ENCODE measurements around the gene C2orf68. TPM values are rescaled to one million over a fixed set of nuclear protein-coding genes. Genes with fewer than 3 reads are reported as not detected.
A peak's percentile ranks its signal among the peaks of the same experiment; 100 is the strongest.
"Not testable (repeated sequence)": the region's sequence is repeated elsewhere in the genome, so short reads cannot be mapped to it uniquely, and the experiment has no call there.

C2orf68 gene
- total RNA-seq, 6 experiments from 2014 or later, result 7.6 to 22.7 (median 14.8) TPM

GRCh38 chr2:85605406-85606115 is 6.3 kb downstream of the C2orf68 start:
- intact Hi-C loops (cut with DNase I), result no loop called here
- peaks cover 0 to 46% (median 13%) of the 10 kb centered on the region in 4 donors for H3K4me1 ChIP-seq
- DNase-seq, result no peak

DNA sequence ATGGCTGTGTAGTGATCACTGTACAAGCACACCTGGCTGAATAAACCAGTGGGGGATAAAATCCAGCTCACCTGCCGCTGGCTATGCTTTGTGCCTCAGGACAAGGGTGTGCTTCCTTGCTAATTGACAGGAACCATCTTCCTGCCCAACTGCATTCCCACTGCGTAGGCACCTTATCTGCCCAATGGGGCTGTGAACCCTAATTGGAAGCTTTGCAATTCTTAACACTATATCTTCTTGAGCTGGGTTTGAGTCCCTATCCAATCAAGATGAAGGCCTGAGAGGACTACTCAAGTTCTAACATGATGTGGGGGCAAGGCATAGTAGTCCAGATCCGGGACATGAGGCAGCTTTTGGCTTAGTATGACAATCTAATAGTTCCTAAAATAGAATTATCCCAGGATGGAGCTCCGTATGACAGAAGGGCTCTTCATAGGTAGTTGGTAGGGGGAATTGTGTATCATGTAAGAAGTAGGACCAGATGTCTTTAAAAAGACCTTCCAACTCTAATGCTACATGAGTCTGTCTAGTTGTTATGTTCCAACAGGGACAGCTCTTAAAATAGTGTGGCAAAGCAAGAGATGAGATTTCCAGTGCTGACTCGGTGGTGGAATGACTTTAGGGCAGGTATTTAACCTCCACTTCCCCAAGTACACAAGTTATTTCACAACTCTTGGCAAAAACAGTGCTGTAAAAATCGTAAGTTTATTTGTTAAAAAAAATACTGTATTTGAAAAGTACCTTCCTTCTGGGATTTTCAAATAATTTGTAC is 7.1 kb downstream of the C2orf68 start:
- H3K4me1 ChIP-seq, result peaks cover 0 to 42% (median 13%) of the 10 kb centered on the region in 4 donors
- TF ChIP-seq POLR2A (IDR thresholded peaks at IDR 0.05), result peak; percentile 26
- TF ChIP-seq, protein P1, sequence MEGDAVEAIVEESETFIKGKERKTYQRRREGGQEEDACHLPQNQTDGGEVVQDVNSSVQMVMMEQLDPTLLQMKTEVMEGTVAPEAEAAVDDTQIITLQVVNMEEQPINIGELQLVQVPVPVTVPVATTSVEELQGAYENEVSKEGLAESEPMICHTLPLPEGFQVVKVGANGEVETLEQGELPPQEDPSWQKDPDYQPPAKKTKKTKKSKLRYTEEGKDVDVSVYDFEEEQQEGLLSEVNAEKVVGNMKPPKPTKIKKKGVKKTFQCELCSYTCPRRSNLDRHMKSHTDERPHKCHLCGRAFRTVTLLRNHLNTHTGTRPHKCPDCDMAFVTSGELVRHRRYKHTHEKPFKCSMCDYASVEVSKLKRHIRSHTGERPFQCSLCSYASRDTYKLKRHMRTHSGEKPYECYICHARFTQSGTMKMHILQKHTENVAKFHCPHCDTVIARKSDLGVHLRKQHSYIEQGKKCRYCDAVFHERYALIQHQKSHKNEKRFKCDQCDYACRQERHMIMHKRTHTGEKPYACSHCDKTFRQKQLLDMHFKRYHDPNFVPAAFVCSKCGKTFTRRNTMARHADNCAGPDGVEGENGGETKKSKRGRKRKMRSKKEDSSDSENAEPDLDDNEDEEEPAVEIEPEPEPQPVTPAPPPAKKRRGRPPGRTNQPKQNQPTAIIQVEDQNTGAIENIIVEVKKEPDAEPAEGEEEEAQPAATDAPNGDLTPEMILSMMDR (IDR thresholded peaks at IDR 0.05), result no peak
- no peak for DNase-seq
- WGBS (ENCODE audit: insufficient coverage, low coverage, low lambda C conversion rate, missing lambda C conversion rate), result 17% methylated on average over 5 of the region's 6 CpGs
- peaks cover 0 to 20% (median 2%) of the 10 kb centered on the region in 4 donors for H3K36me3 ChIP-seq
- H3K27me3 ChIP-seq, result no peaks in the 10 kb centered on the region
- peak overlapping the region in 1 of 3 donors; percentile 2 for H3K4me3 ChIP-seq
- intact Hi-C loops (cut with DNase I), result no loop called here
- H3K9me3 ChIP-seq, result no peaks in the 10 kb centered on the region
- H3K27ac ChIP-seq, result peak overlapping the region in 2 of 3 donors; percentile 38 to 53
- ATAC-seq, result peak in 2 of 4 donors; percentile 14 to 26

More at GRCh38 chr2:85605406-85606115, 6.3 kb downstream of the C2orf68 start:
- Histone ChIP-seq H3K27ac (peak overlapping the region in 2 of 3 donors; percentile 38 to 53), H3K27me3 (no peaks in the 10 kb centered on the region), H3K36me3 (peaks cover 0 to 12% (median 2%) of the 10 kb centered on the region in 4 donors), H3K4me3 (peak overlapping the region in 1 of 3 donors; percentile 2), H3K9me3 (no peaks in the 10 kb centered on the region)
- TF ChIP-seq, protein P1 (IDR thresholded peaks at IDR 0.05), result no peak
- TF ChIP-seq POLR2A (IDR thresholded peaks at IDR 0.05), result no peak
- WGBS (ENCODE audit: insufficient coverage, low coverage, low lambda C conversion rate, missing lambda C conversion rate), result 63% methylated on average over 4 of the region's 4 CpGs
- ATAC-seq, result no peak

DNA sequence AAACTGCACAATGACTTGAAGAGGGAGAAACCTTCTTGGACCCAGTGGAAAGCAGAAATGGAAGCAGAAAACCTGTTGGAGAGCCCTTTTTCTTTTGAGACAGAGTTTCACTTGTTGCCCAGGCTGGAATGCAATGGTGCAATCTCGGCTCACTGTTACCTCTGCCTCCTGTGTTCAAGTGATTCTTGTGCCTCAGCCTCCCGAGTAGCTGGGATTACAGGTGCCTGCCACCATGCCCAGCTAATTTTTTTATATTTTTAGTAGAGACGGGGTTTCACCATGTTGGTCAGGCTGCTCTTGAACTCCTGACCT is 7.8 kb downstream of the C2orf68 start:
- peaks cover 0 to 42% (median 13%) of the 10 kb centered on the region in 4 donors for H3K4me1 ChIP-seq
- 32% methylated on average over 3 of the region's 3 CpGs for WGBS (ENCODE audit: insufficient coverage, low coverage, low lambda C conversion rate, missing lambda C conversion rate)
- ATAC-seq; intact Hi-C loops (cut with DNase I); DNase-seq; H3K27me3 ChIP-seq; H3K9me3 ChIP-seq: not testable (repeated sequence)
- H3K4me3 ChIP-seq, result peak overlapping the region in 1 of 3 donors; percentile 83
- peak overlapping the region in 1 of 3 donors; percentile 53 for H3K27ac ChIP-seq
- peaks cover 0 to 20% (median 2%) of the 10 kb centered on the region in 4 donors for H3K36me3 ChIP-seq

GRCh38 chr2:85602476-85603234 is 9.2 kb downstream of the C2orf68 start, which contains the start of gene TMEM150A:
TSS of gene TMEM150A (minus strand) at chr2:85602698. CDS start at chr2:85601948, 750 bp downstream.
- H3K27ac ChIP-seq, result peak within 1 kb of the TSS; percentile 72 to 78 (median 74)
- H3K27me3 ChIP-seq, result no peaks in the 10 kb centered on the region
- peak; percentile 87 to 97 (median 90) for ATAC-seq
- no peaks in the 10 kb centered on the region for H3K9me3 ChIP-seq
- H3K4me1 ChIP-seq, result peaks cover 0 to 49% (median 18%) of the 10 kb centered on the region in 4 donors
- intact Hi-C loops (cut with DNase I), result no loop called here
- peak within 1 kb of the TSS; percentile 67 to 83 (median 81) for H3K4me3 ChIP-seq
- TF ChIP-seq, protein P1 (IDR thresholded peaks at IDR 0.05), result peak; percentile 29 to 44 (median 41)
- TF ChIP-seq POLR2A (IDR thresholded peaks at IDR 0.05), result peak; percentile 97
- peaks cover 0 to 20% (median 0%) of the 10 kb centered on the region in 4 donors for H3K36me3 ChIP-seq
- WGBS (ENCODE audit: insufficient coverage, low coverage, low lambda C conversion rate, missing lambda C conversion rate), result 0% methylated on average over 5 of the region's 73 CpGs
- peak; percentile 96 to 97 (median 96) for DNase-seq

Data from right lobe of liver (tissue), 6 donors.